HPDE6-E6E7 (cell line): ENCODE measurements around the gene CNDP1.
A peak's percentile ranks its signal among the peaks of the same experiment; 100 is the strongest.

ENCODE experiments used
- DNase-seq: peaks from one replicate; pipeline ENCODE4 v3.0.0; 2011; ENCODE audit warnings: missing footprints; ENCODE audit errors: extremely low spot score

Gene CNDP1

GRCh38 chr18:74579496-74580065 is 45.3 kb downstream of the CNDP1 start:
- no peak for DNase-seq

- no peak for DNase-seq
These were observed 48.3 kb downstream of the CNDP1 start for GRCh38 chr18:74582642-74583041.

GRCh38 chr18:74587441-74587840 is 53.1 kb downstream of the CNDP1 start:
- DNase-seq: no peak

GRCh38 chr18:74589021-74589420 is 54.7 kb downstream of the CNDP1 start:
- no peak for DNase-seq

GRCh38 chr18:74589811-74590210 is 55.5 kb downstream of the CNDP1 start:
- DNase-seq: no peak

- no peak for DNase-seq
These were observed 56.4 kb downstream of the CNDP1 start for GRCh38 chr18:74590671-74591070.

GRCh38 chr18:74595431-74595830 is 61.1 kb downstream of the CNDP1 start:
- no peak for DNase-seq

- peak; percentile 46 for DNase-seq
These were observed 62.8 kb downstream of the CNDP1 start for GRCh38 chr18:74597034-74597661.

- peak; percentile 80 for DNase-seq
These were observed 63.5 kb downstream of the CNDP1 start, which contains the start of gene ZNF407 for GRCh38 chr18:74597662-74598349. ZNF407 (plus strand) TSS chr18:74597870; CDS start chr18:74631020, 33,150 bp downstream.

GRCh38 chr18:74598350-74599001 is 64.2 kb downstream of the CNDP1 start:
- DNase-seq: peak; percentile 25

GRCh38 chr18:74604361-74604760 is 70.1 kb downstream of the CNDP1 start:
- no peak for DNase-seq

- no peak for DNase-seq
These were observed 70.5 kb downstream of the CNDP1 start for GRCh38 chr18:74604774-74605173.

- no peak for DNase-seq
These were observed 74.4 kb downstream of the CNDP1 start for GRCh38 chr18:74608681-74609080.

- no peak for DNase-seq
These were observed 75.2 kb downstream of the CNDP1 start for GRCh38 chr18:74609535-74609934.

- no peak for DNase-seq
These were observed 75.8 kb downstream of the CNDP1 start for GRCh38 chr18:74610051-74610615.

GRCh38 chr18:74610860-74611259 is 76.6 kb downstream of the CNDP1 start:
- DNase-seq: no peak

GRCh38 chr18:74611765-74612164 is 77.5 kb downstream of the CNDP1 start:
- DNase-seq: no peak

GRCh38 chr18:74613381-74613780 is 79.1 kb downstream of the CNDP1 start:
- no peak for DNase-seq

- no peak for DNase-seq
These were observed 82.2 kb downstream of the CNDP1 start for GRCh38 chr18:74616494-74616893.

GRCh38 chr18:74617486-74617885 is 83.2 kb downstream of the CNDP1 start:
- no peak for DNase-seq

GRCh38 chr18:74622072-74622471 is 87.8 kb downstream of the CNDP1 start:
- DNase-seq: no peak
